ENCODE data around the gene PDCL2.

The PDCL2 gene

DNA sequence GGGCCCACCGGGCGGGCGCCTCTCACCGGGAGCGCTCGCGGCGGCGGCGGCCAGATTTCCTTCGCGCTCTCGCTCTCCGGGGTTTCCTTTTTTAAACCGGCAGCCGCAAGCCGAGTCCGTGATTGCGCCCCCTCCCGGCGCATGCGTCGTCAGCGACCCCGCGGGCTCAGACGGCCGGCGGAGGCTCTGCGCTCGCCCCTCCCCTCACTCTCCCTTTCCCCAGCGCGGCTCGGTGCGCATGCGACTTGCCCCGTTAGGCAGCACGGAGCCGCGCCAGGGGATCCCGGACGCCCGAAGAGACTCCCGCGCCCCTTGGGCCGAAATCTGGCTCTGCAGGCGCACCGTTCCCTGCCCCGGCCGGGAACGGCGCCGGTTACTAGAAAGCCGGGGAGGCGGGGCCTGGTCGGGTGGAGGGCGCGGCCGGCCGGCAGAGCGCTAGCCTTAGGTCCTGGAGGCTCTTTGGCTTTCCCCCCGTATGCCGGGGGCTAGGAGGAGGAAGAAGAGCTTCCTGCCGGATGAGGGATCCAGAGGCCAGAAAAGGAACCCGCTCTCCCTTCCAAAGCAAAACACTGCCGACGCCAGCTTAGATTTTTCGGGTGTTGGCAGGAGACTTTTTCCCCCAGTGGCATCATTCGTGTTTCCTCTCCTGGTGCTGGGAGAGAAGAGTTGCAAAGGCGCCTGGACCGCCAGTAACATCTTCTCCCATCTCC, 45.1 kb downstream of the PDCL2 start, which contains the start of gene CLOCK:
CLOCK (minus strand) TSS at position 154 of the 710 bp plus-strand sequence. CDS start 64,124 bp downstream, outside the sequence.
- Histone ChIP-seq H3K27me3 (ENCODE audit: insufficient read depth, low read length, poor library complexity, severe bottlenecking) (no peaks in the 10 kb centered on the region), H3K4me1 (ENCODE audit: insufficient read depth, low read length, poor library complexity, severe bottlenecking) (peaks cover 22% of the 10 kb centered on the region), H3K9me3 (ENCODE audit: insufficient read depth, low read depth, low read length) (no peaks in the 10 kb centered on the region), H2AFZ (ENCODE audit: low read length) (peak within 1 kb of the TSS; percentile 91), H3K79me2 (ENCODE audit: insufficient read depth, low read length) (no peaks in the 10 kb centered on the region), H3K9me2 (replicated peaks; ENCODE audit: low read depth, low read length) (no peaks in the 10 kb centered on the region), H3K9ac (ENCODE audit: low read depth, low read length, poor library complexity, severe bottlenecking) (peak within 1 kb of the TSS; percentile 77), H4K20me1 (ENCODE audit: insufficient read depth, low read length, poor library complexity, severe bottlenecking) (no peaks in the 10 kb centered on the region), H3K4me3 (ENCODE audit: low read length, poor library complexity, severe bottlenecking) (peak within 1 kb of the TSS; percentile 93), H3K36me3 (ENCODE audit: insufficient read depth, low read length) (no peaks in the 10 kb centered on the region), H3F3A (ENCODE audit: low read depth) (peaks cover 6% of the 10 kb centered on the region), H3K4me2 (ENCODE audit: low read depth, low read length, poor library complexity, severe bottlenecking) (peak within 1 kb of the TSS; percentile 95)
- TF ChIP-seq CTCF (conservative IDR thresholded peaks at IDR 0.05; ENCODE audit: low read length), result peak; percentile 45
- TF ChIP-seq EZH2phosphoT487 (IDR thresholded peaks at IDR 0.05; ENCODE audit: borderline replicate concordance), result no peak

DNA sequence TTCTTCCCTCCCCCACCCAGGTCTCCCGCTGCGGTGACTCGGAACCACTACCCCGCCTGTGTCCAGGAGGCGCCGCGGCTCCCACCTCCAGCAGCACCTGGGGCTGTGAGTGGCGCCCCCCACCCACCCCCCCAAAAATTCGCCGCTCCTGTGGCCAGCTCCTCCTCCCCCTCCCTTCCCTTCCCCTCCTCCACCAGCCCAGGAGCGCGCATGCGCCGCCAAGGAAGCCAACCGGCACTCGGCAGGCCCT, 45.6 kb downstream of the PDCL2 start:
- peak overlapping the region; percentile 83 for H3K4me2 ChIP-seq (ENCODE audit: low read depth, low read length, poor library complexity, severe bottlenecking)
- no peak for TF ChIP-seq EZH2phosphoT487 (IDR thresholded peaks at IDR 0.05; ENCODE audit: borderline replicate concordance)
- TF ChIP-seq CTCF (conservative IDR thresholded peaks at IDR 0.05; ENCODE audit: low read length), result no peak
- no peaks in the 10 kb centered on the region for H3K27me3 ChIP-seq (ENCODE audit: insufficient read depth, low read length, poor library complexity, severe bottlenecking)
- no peaks in the 10 kb centered on the region for H3K79me2 ChIP-seq (ENCODE audit: insufficient read depth, low read length)
- H3K4me3 ChIP-seq (ENCODE audit: low read length, poor library complexity, severe bottlenecking), result peak overlapping the region; percentile 93
- H3K36me3 ChIP-seq (ENCODE audit: insufficient read depth, low read length), result no peaks in the 10 kb centered on the region
- H3K4me1 ChIP-seq (ENCODE audit: insufficient read depth, low read length, poor library complexity, severe bottlenecking), result peaks cover 25% of the 10 kb centered on the region
- H3K9me2 ChIP-seq (replicated peaks; ENCODE audit: low read depth, low read length), result no peaks in the 10 kb centered on the region
- no peaks in the 10 kb centered on the region for H4K20me1 ChIP-seq (ENCODE audit: insufficient read depth, low read length, poor library complexity, severe bottlenecking)
- H3F3A ChIP-seq (ENCODE audit: low read depth), result peaks cover 6% of the 10 kb centered on the region
- peak overlapping the region; percentile 77 for H3K9ac ChIP-seq (ENCODE audit: low read depth, low read length, poor library complexity, severe bottlenecking)
- no peaks in the 10 kb centered on the region for H3K9me3 ChIP-seq (ENCODE audit: insufficient read depth, low read depth, low read length)
- H2AFZ ChIP-seq (ENCODE audit: low read length), result peak overlapping the region; percentile 91

DNA sequence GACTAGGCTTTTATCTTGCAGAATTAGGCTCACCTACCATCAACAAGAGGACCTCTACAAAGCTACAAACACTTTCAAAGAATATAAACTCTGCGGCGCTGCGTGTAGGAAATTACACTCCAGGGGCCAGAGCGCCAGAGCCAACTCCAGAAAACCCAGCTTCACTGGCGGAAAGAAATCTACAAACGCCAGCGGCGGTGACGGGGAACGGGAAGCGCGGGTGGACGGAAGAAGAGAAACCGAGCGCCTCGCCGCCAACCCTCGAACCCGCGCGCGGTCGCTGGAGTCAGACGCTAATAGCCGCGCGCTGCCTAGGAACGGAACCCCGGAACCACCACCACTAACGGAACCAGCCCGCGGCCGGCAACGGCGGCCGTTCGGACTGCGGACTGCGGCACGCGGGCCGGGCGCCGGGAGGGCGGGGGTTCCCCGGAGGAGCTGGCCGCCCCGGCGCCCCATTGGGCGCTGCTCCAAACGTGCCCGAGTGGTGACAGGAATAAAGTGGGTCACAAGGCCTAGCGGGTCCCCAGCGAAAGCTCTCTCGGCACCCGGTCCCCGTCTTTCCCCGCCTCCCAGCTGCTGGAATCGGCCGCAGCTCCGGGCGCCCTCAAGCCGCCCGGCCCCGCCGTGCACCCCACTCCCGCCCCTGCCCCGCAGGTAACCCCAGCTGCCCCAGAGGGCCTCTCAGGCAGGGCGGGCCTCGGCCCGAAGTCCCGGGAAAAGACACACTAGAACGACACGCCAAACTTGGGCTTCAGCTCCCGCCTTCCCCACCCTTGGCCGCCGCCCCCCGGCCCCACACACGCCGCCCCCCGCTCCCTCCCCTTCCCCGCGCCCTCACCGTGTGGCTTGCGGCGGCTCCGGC, 46.2 kb downstream of the PDCL2 start:
- Histone ChIP-seq H3K4me2 (ENCODE audit: low read depth, low read length, poor library complexity, severe bottlenecking) (peak overlapping the region; percentile 83), H2AFZ (ENCODE audit: low read length) (peak overlapping the region; percentile 91), H3K9ac (ENCODE audit: low read depth, low read length, poor library complexity, severe bottlenecking) (peak overlapping the region; percentile 77), H4K20me1 (ENCODE audit: insufficient read depth, low read length, poor library complexity, severe bottlenecking) (no peaks in the 10 kb centered on the region), H3K9me3 (ENCODE audit: insufficient read depth, low read depth, low read length) (no peaks in the 10 kb centered on the region), H3K36me3 (ENCODE audit: insufficient read depth, low read length) (no peaks in the 10 kb centered on the region), H3K79me2 (ENCODE audit: insufficient read depth, low read length) (no peaks in the 10 kb centered on the region), H3F3A (ENCODE audit: low read depth) (peaks cover 6% of the 10 kb centered on the region), H3K9me2 (replicated peaks; ENCODE audit: low read depth, low read length) (no peaks in the 10 kb centered on the region), H3K4me3 (ENCODE audit: low read length, poor library complexity, severe bottlenecking) (peak overlapping the region; percentile 93), H3K27me3 (ENCODE audit: insufficient read depth, low read length, poor library complexity, severe bottlenecking) (no peaks in the 10 kb centered on the region), H3K4me1 (ENCODE audit: insufficient read depth, low read length, poor library complexity, severe bottlenecking) (peaks cover 31% of the 10 kb centered on the region)
- TF ChIP-seq EZH2phosphoT487 (IDR thresholded peaks at IDR 0.05; ENCODE audit: borderline replicate concordance) (no peak), CTCF (conservative IDR thresholded peaks at IDR 0.05; ENCODE audit: low read length) (no peak)

Data from Loucy (cell line).